ENCODE measurements around the gene NR1H3.

- TF ChIP-seq CTCF (IDR thresholded peaks at IDR 0.05) (no peak), POLR2A (IDR thresholded peaks at IDR 0.05) (no peak)
Measured at GRCh38 chr11:47271328-47271727, 13.5 kb downstream of the NR1H3 start.
